T-helper 1 cell treated with Interleukin-12 subunit alpha and Interleukin-12 subunit beta and Interleukin-4 antibody, amounts not matched to agents 30 μg/mL and 1 μg/mL, for 36 hours (primary cell): ENCODE measurements around the gene EHBP1L1.

Experiments
- H3K27ac Mint-ChIP-seq: one replicate; pipeline ENCODE4 v1.8.0; 2021; ENCODE audit warnings: mild to moderate bottlenecking, mixed read lengths
- H3K27me3 Mint-ChIP-seq: one replicate; pipeline ENCODE4 v1.8.0; 2021; ENCODE audit warnings: low read depth, mixed read lengths
- H3K36me3 Mint-ChIP-seq: one replicate; pipeline ENCODE4 v1.8.0; 2021; ENCODE audit warnings: low read depth, mixed read lengths
- H3K4me1 Mint-ChIP-seq: one replicate; pipeline ENCODE4 v1.8.0; 2021; ENCODE audit warnings: low read depth, mixed read lengths
- H3K4me3 Mint-ChIP-seq: one replicate; pipeline ENCODE4 v1.8.0; 2021; ENCODE audit warnings: mild to moderate bottlenecking, moderate library complexity, mixed read lengths
- H3K9me3 Mint-ChIP-seq: one replicate; pipeline ENCODE4 v1.8.0; 2021; ENCODE audit warnings: mixed read lengths

The EHBP1L1 gene

DNA sequence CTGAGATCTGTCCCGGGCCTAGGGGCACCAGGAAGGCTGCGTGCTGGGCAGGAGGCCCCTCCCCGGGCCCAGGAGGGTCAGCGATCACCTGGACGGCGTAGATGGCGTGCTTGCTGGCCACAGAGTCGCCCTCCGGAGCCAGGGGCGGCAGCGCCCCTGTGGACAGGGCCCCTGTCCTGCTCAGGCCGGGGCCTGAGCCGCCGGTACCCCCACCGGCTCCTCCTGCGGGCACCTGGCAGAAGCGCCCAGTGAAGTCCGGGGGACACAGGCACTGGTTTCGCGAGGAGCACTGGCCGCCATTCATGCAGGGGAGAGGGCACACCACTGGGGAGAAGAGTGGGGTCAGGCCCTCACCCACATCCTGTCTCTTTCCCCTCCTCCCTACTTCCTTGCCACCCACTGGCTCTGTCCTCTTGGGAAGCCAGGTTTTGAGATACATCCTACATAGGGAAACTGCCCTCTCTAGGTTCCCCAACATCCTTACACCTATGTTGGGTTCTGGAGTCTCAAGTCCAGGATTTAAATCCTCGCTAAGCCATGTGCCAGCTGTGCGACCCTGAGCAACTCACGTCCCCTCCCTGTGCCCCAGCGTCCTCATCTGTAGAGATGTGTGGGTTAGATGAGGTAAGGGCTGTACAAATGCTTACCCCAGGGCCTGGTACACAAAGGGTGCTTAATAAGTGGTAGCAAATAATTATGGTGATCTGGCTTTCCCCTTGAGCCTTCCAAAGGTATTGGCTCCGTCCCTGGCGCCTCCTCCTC lies 21.6 kb upstream of the EHBP1L1 start:
- no peaks in the 10 kb centered on the region for H3K27me3 Mint-ChIP-seq
- H3K4me1 Mint-ChIP-seq = peaks cover 52% of the 10 kb centered on the region
- H3K4me3 Mint-ChIP-seq = peak overlapping the region; percentile 49
- no peaks in the 10 kb centered on the region for H3K9me3 Mint-ChIP-seq
- H3K36me3 Mint-ChIP-seq = peaks cover 30% of the 10 kb centered on the region
- peak overlapping the region; percentile 70 for H3K27ac Mint-ChIP-seq

DNA sequence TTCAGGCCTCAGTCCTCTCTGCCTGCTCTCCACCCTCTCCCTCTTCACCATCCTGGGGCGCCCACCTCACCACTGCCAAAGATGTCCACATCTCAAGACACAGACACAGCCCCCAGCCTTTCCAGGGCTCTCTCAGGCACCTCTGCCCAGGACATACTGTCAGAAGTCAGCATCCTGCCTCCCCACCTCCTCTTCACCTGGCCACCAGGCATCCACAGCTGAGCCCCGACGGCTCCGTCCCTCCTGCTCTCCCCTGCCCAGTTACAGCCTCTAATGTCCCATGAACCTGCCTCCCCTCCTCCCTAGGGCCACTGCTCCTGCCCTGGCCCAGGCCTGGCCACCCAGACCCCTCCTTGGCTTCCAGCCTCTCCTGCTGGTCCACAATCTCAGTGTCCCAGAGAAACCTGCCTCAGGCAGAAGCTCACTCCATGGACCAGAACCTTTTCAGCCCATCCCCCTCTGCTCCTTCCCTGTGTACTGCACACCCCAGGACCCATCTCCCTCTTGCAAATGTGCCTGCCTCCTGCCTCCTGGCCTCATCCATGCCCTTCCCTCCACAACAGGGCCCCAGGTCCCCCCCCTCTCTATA lies 20.9 kb upstream of the EHBP1L1 start:
- Mint-ChIP-seq H3K36me3 (peaks cover 26% of the 10 kb centered on the region), H3K4me1 (peaks cover 54% of the 10 kb centered on the region), H3K4me3 (peak overlapping the region; percentile 49), H3K27ac (peak overlapping the region; percentile 41), H3K9me3 (no peaks in the 10 kb centered on the region), H3K27me3 (no peaks in the 10 kb centered on the region)

DNA sequence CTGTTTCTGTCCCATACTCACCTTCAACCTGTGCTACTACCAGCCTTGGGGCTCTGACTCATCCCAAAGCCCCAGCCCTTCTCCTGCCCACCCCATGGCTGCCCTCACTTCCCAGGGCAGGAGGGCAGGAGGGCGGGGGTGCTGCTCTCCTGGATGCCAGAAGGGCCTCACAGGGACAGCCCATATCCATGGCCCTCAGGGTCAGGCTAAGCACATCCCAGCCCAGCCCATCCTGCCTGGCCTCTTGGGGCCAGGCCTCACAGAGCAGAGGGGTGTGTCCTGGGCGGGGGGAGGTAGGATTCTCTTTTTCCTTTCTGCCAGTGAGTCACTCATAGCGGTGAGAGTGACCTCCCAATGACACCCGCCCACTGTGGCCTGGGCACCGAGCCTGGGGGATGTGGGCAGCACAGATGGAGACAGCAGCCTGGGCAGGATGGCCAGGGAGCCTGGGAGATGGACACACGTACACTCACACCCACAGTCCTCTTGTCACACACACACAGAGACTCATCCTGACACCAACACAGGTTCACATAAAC lies 20.1 kb upstream of the EHBP1L1 start:
- Mint-ChIP-seq H3K27me3 (no peaks in the 10 kb centered on the region), H3K4me3 (peak overlapping the region; percentile 86), H3K36me3 (peaks cover 23% of the 10 kb centered on the region), H3K27ac (peak overlapping the region; percentile 85), H3K9me3 (no peaks in the 10 kb centered on the region), H3K4me1 (peaks cover 61% of the 10 kb centered on the region)

DNA sequence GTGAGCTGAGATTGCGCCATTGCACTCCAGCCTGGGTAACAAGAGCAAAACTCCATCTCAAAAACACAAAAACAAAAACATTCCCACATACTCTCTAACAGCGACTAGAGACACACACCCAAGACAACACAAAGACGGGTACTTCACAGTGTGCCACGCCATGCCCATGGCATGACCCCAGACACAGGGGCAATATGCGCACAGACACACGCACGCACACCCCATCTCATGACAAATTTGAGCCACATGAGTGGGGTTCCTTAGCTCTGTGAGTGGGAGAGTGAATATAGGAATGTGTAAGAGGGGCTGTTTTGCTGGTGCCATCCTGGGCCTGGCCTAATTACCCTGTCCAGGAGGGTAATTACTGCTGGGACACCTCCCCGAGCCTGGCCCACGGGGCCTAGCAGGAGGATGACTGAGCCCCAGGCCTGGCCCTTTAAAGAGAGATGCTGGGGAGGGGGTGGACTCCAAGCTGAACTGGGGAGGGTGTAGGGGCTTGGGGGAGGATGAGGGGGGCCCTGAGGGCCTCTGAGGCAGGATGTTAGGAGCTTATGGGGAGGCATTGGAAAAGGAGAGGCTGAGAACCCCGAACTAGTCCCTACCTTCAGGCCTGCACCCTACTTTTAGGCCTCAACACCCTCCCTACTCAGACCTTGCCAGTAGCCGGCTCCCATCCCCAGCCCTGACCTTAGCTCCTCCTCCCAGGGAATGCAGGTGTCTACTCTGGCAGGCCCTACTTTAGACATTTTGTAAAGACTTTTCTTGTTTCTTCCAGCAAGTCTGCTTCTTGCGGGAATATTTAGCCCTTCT lies 19.2 kb upstream of the EHBP1L1 start:
- H3K27ac Mint-ChIP-seq = peak overlapping the region; percentile 85
- H3K27me3 Mint-ChIP-seq = no peaks in the 10 kb centered on the region
- no peaks in the 10 kb centered on the region for H3K9me3 Mint-ChIP-seq
- H3K4me3 Mint-ChIP-seq = peak overlapping the region; percentile 86
- peaks cover 54% of the 10 kb centered on the region for H3K4me1 Mint-ChIP-seq
- H3K36me3 Mint-ChIP-seq = peaks cover 13% of the 10 kb centered on the region

DNA sequence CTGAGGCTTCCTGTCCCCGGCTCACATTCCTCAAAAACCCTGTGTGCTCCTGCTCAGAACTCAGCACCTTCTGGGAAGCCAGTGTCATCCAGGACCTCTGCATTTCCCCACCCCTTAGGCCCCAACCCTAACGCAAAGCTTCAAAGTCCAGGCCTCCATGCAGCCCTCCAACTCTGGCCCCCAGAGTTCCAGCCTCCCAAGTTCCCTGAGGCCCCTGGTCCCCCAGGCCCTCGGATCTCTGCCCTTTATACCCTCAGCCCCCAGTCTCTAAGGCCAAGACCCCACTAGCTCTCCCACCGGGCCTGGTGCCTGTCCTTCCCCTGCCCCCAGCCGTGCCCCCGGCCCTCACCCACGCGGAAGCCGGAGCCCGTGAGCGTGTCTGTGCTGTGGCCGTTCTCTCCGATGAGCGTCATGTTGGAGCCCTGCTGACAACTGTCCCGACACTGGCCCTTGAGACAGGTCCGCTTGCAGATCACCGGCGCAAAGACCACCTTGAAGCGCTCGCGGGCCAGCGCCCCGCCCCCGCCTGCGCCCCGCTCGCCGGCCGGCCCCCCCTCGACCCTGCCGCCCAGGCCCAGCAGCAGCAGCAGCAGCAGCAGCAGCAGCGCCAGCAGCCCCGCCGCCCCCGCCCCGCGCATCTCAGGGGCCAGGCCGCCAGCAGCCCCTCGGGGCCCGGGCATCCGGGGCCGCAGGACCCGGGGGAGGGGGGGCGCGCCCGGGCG lies 18.4 kb upstream of the EHBP1L1 start:
- H3K4me1 Mint-ChIP-seq = peaks cover 46% of the 10 kb centered on the region
- peak overlapping the region; percentile 86 for H3K4me3 Mint-ChIP-seq
- peaks cover 6% of the 10 kb centered on the region for H3K36me3 Mint-ChIP-seq
- H3K27ac Mint-ChIP-seq = peak overlapping the region; percentile 85
- no peaks in the 10 kb centered on the region for H3K27me3 Mint-ChIP-seq
- no peaks in the 10 kb centered on the region for H3K9me3 Mint-ChIP-seq

DNA sequence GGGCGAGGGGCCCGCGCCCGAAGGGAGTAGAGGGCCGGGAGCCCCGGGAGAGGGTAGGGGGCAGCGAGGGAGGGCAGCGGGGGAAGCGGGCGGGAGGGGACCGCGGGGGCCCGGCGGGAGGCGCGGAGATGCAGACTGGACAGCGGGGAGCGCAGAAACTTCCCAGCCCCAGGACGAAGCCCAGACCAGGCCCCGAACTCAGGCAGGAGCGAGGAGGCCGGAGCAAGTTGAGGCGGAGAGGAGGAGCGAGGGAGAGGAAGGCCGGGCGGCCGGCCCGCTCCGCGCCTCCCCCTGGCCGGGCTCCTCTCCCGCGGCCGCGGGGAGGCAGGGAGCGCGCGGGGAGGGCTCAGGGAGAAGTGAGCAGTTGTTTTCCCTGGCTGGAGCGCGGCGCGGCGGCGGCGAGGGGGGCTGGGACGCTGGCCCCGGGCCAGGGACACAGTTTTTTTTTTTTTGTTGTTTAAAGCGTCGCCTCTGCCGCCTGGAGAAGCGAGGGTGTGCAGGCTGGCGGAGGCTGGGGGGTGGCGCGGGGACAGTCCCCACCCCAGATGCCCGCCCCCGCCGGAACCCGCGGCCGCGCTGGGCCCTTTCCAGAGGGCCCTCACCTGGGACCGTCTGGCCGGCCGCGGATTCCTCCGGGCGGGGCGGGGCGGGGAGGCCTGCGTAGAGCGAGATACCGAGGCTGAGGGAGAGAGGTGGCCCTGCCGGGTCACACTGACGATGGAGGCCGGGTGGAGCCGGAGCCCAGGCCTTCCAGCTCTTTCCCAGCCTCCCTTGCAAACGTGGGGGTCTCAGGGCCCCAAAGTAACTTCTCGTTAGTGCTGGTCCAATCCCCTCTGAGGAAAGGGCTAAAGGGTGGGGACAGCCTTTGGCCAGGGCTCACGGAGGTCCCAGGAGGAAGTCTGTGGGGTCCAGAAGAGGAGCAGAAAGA lies 17.6 kb upstream of the EHBP1L1 start, which contains the start of gene LTBP3:
TSS of gene LTBP3 (minus strand) at position 358 of the 928 bp plus-strand sequence. CDS start 400 bp downstream, outside the sequence.
- Mint-ChIP-seq H3K27me3 (no peaks in the 10 kb centered on the region), H3K9me3 (no peaks in the 10 kb centered on the region), H3K4me1 (peaks cover 40% of the 10 kb centered on the region), H3K27ac (peak within 1 kb of the TSS; percentile 85), H3K4me3 (peak within 1 kb of the TSS; percentile 86), H3K36me3 (peaks cover 4% of the 10 kb centered on the region)

DNA sequence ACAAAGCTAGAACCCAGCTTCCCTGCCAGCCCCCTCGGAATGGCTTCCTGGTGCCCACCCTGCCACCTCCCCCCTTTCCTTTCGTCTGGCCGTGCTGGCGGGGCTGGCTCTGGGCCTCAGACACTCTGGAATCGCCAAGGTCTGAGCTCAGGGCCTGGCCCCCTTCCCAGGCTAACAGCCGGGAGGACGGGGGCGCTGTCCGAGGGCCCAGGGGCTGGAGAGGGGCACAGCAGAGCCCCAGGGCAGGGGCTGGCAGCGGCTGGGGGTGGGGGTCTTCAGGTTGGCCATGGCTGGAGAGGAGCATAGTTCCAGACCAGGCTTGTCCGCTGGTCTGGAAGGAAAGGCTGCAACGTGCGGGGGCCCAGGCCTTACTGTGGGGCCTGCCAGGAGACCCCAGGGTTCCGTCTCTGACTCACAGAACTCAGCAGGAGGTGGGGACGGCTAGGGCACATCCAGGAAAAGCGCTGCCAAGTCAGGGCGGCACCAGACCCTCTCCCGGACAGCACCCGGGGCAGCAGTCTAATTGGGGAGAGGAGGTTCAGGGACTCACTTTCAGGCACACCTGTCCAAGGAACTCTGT lies 16.8 kb upstream of the EHBP1L1 start:
- Mint-ChIP-seq H3K4me1 (peaks cover 40% of the 10 kb centered on the region), H3K36me3 (peaks cover 4% of the 10 kb centered on the region), H3K27me3 (no peaks in the 10 kb centered on the region), H3K4me3 (peak overlapping the region; percentile 50), H3K27ac (peak overlapping the region; percentile 36), H3K9me3 (no peaks in the 10 kb centered on the region)

DNA sequence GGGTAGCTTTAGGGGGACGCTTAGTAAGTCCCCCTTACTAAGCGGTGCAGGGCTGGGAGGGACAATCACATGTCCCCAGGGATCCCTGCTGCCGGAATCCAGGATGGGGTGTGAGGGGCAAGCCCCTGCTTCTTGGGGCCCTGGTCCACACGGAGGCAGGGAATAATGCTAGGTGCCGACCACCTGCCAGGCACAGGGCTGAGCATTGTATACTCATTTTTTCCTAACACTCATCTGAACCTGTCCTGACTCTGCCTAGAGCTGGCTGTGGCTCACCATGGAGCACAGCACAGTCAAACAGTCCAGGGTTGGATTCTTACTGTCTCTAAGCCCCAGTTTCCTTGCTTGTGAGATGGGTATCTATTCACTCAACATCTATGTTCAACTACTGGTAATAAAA lies 16.3 kb upstream of the EHBP1L1 start:
- Mint-ChIP-seq H3K27ac (peak overlapping the region; percentile 36), H3K9me3 (no peaks in the 10 kb centered on the region), H3K36me3 (peaks cover 4% of the 10 kb centered on the region), H3K4me1 (peaks cover 36% of the 10 kb centered on the region), H3K4me3 (no peak overlapping the region), H3K27me3 (no peaks in the 10 kb centered on the region)

DNA sequence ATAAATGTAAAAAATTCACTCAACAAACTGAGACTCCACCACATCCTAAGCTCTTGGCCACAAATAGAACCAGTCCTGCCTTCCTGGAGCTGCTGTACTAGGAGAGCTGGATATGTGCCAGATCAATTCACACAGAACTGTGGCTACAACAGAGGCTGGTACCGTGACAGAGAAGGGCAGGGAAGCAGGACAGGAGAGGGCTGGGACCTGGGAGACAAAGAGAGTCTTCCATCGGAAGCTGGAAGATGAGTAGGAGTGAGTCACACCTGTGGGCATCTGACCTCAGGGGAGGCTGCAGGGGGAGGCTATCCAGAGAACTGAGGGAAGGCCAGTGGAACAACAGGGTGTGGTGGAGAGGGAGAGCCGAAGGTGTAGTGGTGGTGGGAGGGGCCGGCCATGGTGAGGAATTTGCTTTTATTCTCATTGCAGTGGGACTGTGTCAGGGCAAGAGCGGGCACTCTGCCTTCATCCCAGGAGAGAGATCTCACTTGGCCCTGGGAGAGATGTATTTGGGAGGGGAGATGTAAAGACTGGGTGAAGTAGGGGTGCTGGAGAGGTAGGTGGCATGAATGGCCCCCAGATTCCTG lies 15.8 kb upstream of the EHBP1L1 start:
- Mint-ChIP-seq H3K27me3 (no peaks in the 10 kb centered on the region), H3K27ac (no peak overlapping the region), H3K4me3 (no peak overlapping the region), H3K36me3 (peaks cover 4% of the 10 kb centered on the region), H3K4me1 (peaks cover 35% of the 10 kb centered on the region), H3K9me3 (no peaks in the 10 kb centered on the region)

DNA sequence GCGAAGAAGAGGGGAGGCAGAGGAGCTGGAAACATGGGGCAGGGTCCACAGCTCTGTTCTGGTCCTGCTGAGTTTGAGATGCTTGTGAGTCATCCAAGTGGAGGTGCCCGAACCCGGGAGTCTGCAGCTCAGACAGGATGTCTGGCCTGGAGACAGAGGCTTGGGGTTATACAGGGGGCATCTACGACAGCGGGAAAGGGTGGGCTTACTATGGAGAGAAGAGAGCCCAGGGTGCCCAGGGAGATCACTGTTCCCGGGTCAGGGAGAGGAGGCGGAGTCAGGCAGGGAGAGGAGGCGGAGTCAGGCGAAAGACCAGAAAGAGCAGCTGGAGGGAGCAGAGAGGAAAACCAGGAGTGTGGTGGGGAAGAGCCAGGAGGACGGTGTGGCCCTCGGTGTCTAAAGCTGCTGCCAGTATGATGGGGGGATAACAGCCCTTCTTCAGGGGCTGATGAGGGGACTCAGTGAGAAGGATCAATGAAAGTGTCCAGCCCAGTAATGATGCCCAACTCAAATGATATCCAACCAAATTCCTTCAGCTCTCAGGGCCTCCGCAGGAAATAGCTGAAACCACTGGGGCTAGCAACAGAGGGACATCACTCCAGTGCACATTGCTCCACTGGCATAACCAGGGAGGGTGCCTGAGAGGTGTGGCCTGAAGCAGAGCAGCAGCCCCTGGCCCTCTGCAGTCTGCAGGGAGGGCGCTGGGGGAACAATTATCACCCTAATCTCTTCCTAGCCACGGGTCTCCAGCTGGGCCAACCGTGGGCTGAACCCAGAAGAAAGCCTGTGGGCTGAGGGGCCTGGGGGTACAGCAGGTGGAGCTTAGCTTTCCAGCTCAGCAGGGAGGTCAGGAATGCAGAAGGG lies 15.1 kb upstream of the EHBP1L1 start:
- Mint-ChIP-seq H3K27ac (no peak overlapping the region), H3K4me1 (peaks cover 37% of the 10 kb centered on the region)

DNA sequence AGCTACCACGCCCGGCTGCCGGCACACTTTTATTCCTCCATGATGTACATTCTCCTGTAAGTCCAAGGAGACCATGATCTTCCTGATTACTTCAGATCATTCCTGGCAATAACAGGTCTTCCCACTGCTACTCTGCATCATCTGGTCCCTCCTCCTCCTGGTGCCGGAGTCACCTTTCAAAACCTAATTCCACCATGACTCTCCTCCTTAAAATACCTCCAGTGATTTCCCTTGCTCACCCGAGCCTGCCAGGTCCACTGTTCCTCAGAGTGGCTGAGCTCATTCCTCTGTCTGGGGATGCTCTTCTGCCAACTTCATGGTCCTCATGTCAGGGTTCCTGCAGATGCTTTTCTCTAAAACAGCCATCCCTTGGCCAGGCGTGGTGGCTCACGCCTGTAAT lies 13.8 kb upstream of the EHBP1L1 start:
- Mint-ChIP-seq H3K4me3 (no peak overlapping the region), H3K36me3 (peaks cover 4% of the 10 kb centered on the region), H3K9me3 (no peaks in the 10 kb centered on the region), H3K4me1 (peaks cover 37% of the 10 kb centered on the region), H3K27me3 (no peaks in the 10 kb centered on the region), H3K27ac (peak overlapping the region; percentile 38)

More for the DNA sequence above, 15.1 kb upstream of the EHBP1L1 start:
- H3K9me3 Mint-ChIP-seq = no peaks in the 10 kb centered on the region
- no peaks in the 10 kb centered on the region for H3K27me3 Mint-ChIP-seq
- H3K4me3 Mint-ChIP-seq = no peak overlapping the region
- peaks cover 4% of the 10 kb centered on the region for H3K36me3 Mint-ChIP-seq

DNA sequence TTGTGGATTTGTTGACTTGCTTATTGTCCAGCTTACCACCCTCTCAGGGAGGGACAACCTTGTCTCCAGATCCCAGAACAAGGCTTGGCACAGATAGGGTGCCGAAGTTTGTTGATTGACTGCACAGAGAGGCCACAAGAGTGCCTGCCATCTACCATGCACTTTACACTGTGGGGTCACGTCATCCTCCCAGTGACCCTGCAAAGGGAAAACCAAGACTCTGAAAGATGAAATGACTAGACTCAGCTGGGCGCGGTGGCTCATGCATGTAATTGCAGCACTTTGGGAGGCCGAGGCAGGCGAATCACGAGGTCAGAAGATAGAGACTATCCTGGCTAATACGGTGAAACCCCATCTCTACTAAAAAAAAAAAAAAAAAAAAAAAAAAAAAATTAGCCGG lies 13.1 kb upstream of the EHBP1L1 start:
- Mint-ChIP-seq H3K36me3 (no peaks in the 10 kb centered on the region), H3K27ac (no peak overlapping the region), H3K4me3 (no peak overlapping the region), H3K9me3 (no peaks in the 10 kb centered on the region), H3K4me1 (peaks cover 35% of the 10 kb centered on the region), H3K27me3 (no peaks in the 10 kb centered on the region)
